Keratinocyte (primary cell): ENCODE data around the gene AP3B1. TPM values are rescaled to one million over a fixed set of nuclear protein-coding genes. Genes with fewer than 3 reads are reported as not detected.

ENCODE experiments used
- DNase-seq: peaks from one replicate; pipeline ENCODE4 v3.0.0-alpha.2; 2011; ENCODE audit warnings: low read depth, missing footprints, low spot score
- FAIRE-seq: peaks from 2 replicates; lab custom pipeline; 2011; peaks lifted over from hg19 to GRCh38; lab: Jason Lieb, UNC
- H2AFZ ChIP-seq: 2 replicates; pipeline ENCODE4 v1.6.0; 2012; ENCODE audit warnings: low read length, control low read depth, inconsistent platforms; ENCODE audit not compliant: control insufficient read depth
- H3K27ac ChIP-seq: 2 replicates; pipeline ENCODE4 v1.5.1; 2011; ENCODE audit warnings: low read length; ENCODE audit not compliant: control insufficient read depth, insufficient read depth
- H3K27me3 ChIP-seq: 3 replicates; pipeline ENCODE4 v1.6.0; 2011; ENCODE audit warnings: low read length; ENCODE audit not compliant: control insufficient read depth, insufficient read depth; ENCODE audit errors: extremely low read depth
- H3K36me3 ChIP-seq, 2 experiments: 2 replicates in 1 of 2; 3 replicates in 1 of 2; pipeline ENCODE4 v1.5.1; 2011; ENCODE audit warnings: low read length in 2 of 2, mild to moderate bottlenecking in 1 of 2; ENCODE audit not compliant: control insufficient read depth in 2 of 2, insufficient read depth in 2 of 2; ENCODE audit errors: extremely low read depth in 1 of 2
- H3K4me1 ChIP-seq: 3 replicates; pipeline ENCODE4 v1.5.1; 2011; ENCODE audit warnings: low read length; ENCODE audit not compliant: control insufficient read depth, insufficient read depth; ENCODE audit errors: extremely low read depth
- H3K4me2 ChIP-seq: 3 replicates; pipeline ENCODE4 v1.6.0; 2011; ENCODE audit warnings: low read depth, low read length; ENCODE audit not compliant: control insufficient read depth, insufficient read depth; ENCODE audit errors: extremely low read depth
- H3K4me3 ChIP-seq, 3 experiments: fragments of 200-600 bp in 1 of 3; sonication (generic) in 1 of 3; 2 replicates in 2 of 3; 3 replicates in 1 of 3; pipeline ENCODE4 v1.5.1; 2011 to 2016; ENCODE audit warnings: low read length in 3 of 3, mild to moderate bottlenecking in 3 of 3, control low read depth in 2 of 3, inconsistent platforms in 1 of 3, low read depth in 1 of 3, mixed read lengths in 1 of 3, mixed run types in 1 of 3, moderate library complexity in 1 of 3; ENCODE audit not compliant: control insufficient read depth in 2 of 3, insufficient read depth in 2 of 3; ENCODE audit errors: extremely low read depth in 1 of 3
- H3K79me2 ChIP-seq: 2 replicates; pipeline ENCODE4 v1.6.0; 2012; ENCODE audit warnings: low read length; ENCODE audit not compliant: control insufficient read depth, insufficient read depth
- H3K9ac ChIP-seq: 3 replicates; pipeline ENCODE4 v1.6.0; 2011; ENCODE audit warnings: low read length; ENCODE audit not compliant: control insufficient read depth, insufficient read depth; ENCODE audit errors: extremely low read depth
- H3K9me1 ChIP-seq: 3 replicates; pipeline ENCODE4 v1.6.0; 2011; ENCODE audit warnings: low read length; ENCODE audit not compliant: control insufficient read depth, insufficient read depth; ENCODE audit errors: extremely low read depth
- H3K9me3 ChIP-seq: 2 replicates; pipeline ENCODE4 v1.5.1; 2012; ENCODE audit warnings: low read depth, low read length; ENCODE audit not compliant: control insufficient read depth
- H4K20me1 ChIP-seq: 3 replicates; pipeline ENCODE4 v1.6.0; 2011; ENCODE audit warnings: low read length; ENCODE audit not compliant: control insufficient read depth, insufficient read depth; ENCODE audit errors: extremely low read depth
- EZH2 ChIP-seq: IDR thresholded peaks from one replicate; pipeline ENCODE4 v1.6.1; 2012; ENCODE audit warnings: inconsistent platforms, mild to moderate bottlenecking, low read length, moderate library complexity
- dilution Hi-C: fragments of 300-500 bp; cut with MboI; formaldehyde crosslinking; loops from one replicate; pipeline ENCODE4 v1.7.0; 2020; ENCODE audit warnings: low sequenced_read_pairs; ENCODE audit not compliant: extremely low pct_ligation_motif_present
- polyA plus RNA-seq, 5 experiments: library from polyadenylated mRNA; depleted of rRNA in 3 of 5; stranded (reverse) in 3 of 5; stranded (forward) in 1 of 5; unstranded in 1 of 5; fragments of >200 nt; gene quantifications; 1 replicate in 1 of 5; 2 replicates in 3 of 5; 3 replicates in 1 of 5; pipeline versions ENCODE4 v1.2.1 to v1.2.3, GENCODE V29; 2011 to 2012; ENCODE audit warnings: missing spikeins in 2 of 5, low read depth in 1 of 5, low replicate concordance in 1 of 5
- TF ChIP-seq, protein P1 (sequence below), 3 experiments: IDR thresholded peaks in 1 of 3; conservative IDR thresholded peaks in 1 of 3; optimal IDR thresholded peaks in 1 of 3; 2 replicates in 2 of 3; 3 replicates in 1 of 3; pipeline versions ENCODE3 to v1.5.1; 2011; ENCODE audit warnings: low read length in 3 of 3, mild to moderate bottlenecking in 3 of 3, moderate library complexity in 2 of 3, control low read depth in 1 of 3, inconsistent platforms in 1 of 3; ENCODE audit not compliant: insufficient read depth in 2 of 3; ENCODE audit errors: extremely low read depth in 1 of 3

AP3B1 gene
- polyA plus RNA-seq, 1 donor (not counting 4 experiments of a cell fraction or from before 2014, with no cell fraction given), result 65.1 TPM

DNA sequence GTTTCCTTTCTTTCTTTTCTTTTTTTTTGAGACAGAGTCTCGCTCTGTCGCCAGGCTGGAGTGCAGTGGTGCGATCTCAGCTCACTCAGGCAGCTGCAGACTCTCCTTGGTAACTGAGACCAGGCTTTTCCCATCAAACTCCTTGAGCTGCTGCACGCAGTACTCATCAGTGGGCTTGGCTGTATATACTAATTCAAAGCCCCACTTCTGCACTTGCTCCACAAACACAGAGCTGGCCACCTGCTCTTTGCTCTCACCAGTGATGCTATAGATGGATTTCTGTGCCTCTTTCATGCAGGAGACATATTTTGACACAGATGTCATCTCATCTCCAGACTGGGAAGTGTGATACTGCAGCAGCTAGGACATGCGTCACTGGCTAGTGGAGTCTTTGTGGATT, 252.7 kb downstream of the AP3B1 start:
- TF ChIP-seq, protein P1, sequence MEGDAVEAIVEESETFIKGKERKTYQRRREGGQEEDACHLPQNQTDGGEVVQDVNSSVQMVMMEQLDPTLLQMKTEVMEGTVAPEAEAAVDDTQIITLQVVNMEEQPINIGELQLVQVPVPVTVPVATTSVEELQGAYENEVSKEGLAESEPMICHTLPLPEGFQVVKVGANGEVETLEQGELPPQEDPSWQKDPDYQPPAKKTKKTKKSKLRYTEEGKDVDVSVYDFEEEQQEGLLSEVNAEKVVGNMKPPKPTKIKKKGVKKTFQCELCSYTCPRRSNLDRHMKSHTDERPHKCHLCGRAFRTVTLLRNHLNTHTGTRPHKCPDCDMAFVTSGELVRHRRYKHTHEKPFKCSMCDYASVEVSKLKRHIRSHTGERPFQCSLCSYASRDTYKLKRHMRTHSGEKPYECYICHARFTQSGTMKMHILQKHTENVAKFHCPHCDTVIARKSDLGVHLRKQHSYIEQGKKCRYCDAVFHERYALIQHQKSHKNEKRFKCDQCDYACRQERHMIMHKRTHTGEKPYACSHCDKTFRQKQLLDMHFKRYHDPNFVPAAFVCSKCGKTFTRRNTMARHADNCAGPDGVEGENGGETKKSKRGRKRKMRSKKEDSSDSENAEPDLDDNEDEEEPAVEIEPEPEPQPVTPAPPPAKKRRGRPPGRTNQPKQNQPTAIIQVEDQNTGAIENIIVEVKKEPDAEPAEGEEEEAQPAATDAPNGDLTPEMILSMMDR (optimal IDR thresholded peaks at IDR 0.05 in 1 of 3, IDR thresholded peaks at IDR 0.05 in 1 of 3, conservative IDR thresholded peaks at IDR 0.05 in 1 of 3; ENCODE audit: extremely low read depth in 1 of 3, insufficient read depth in 2 of 3, low read length in 3 of 3), result no peak
- no peak for TF ChIP-seq EZH2
- no peak for DNase-seq
- FAIRE-seq, result no peak
- Histone ChIP-seq H3K79me2 (no peaks in the 10 kb centered on the region), H4K20me1 (no peaks in the 10 kb centered on the region), H3K36me3 (peaks cover 0 to 3% of the 10 kb centered on the region in 2 experiments), H3K4me2 (no peak overlapping the region), H3K9ac (no peak overlapping the region), H3K27ac (no peak overlapping the region), H3K4me3 (no peak overlapping the region), H2AFZ (no peak overlapping the region), H3K9me1 (no peaks in the 10 kb centered on the region), H3K27me3 (no peaks in the 10 kb centered on the region), H3K9me3 (no peaks in the 10 kb centered on the region), H3K4me1 (no peaks in the 10 kb centered on the region)
- dilution Hi-C loops, result no loop called here

DNA sequence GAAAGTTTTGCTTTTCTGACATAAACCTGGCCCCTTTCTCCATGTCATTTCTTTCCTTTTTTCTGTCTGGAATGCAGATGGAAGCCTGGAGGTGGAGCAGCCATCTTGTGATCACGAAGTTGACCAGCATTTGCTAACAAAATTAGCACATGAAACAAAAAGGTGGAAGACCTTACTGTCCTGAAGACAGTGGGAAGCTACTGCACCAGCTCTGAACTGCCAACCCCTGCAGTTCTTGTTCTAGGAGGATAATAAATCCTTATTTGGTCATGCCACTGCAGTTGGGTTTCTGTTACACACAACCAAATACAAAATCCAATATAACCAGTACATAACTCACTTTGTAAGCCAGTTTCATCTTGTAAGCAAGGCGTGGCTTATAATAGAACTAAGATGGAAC, 269.0 kb downstream of the AP3B1 start:
- Histone ChIP-seq H3K9me1 (no peaks in the 10 kb centered on the region), H3K36me3 (no peaks in the 10 kb centered on the region)

More for the DNA sequence above, 269.0 kb downstream of the AP3B1 start:
- Histone ChIP-seq H3K27me3 (no peaks in the 10 kb centered on the region), H3K4me3 (no peak overlapping the region), H3K79me2 (no peaks in the 10 kb centered on the region), H4K20me1 (no peaks in the 10 kb centered on the region), H3K9ac (no peak overlapping the region), H3K4me2 (no peak overlapping the region), H2AFZ (no peak overlapping the region), H3K4me1 (no peaks in the 10 kb centered on the region), H3K9me3 (no peaks in the 10 kb centered on the region), H3K27ac (no peak overlapping the region)
- dilution Hi-C loops, result no loop called here
- DNase-seq, result no peak
- TF ChIP-seq, protein P1 (optimal IDR thresholded peaks at IDR 0.05 in 1 of 3, IDR thresholded peaks at IDR 0.05 in 1 of 3, conservative IDR thresholded peaks at IDR 0.05 in 1 of 3; ENCODE audit: extremely low read depth in 1 of 3, insufficient read depth in 2 of 3, low read length in 3 of 3), result no peak
- no peak for TF ChIP-seq EZH2
- FAIRE-seq, result no peak
